ENCODE measurements around the gene CDK11A.
A peak's percentile ranks its signal among the peaks of the same experiment; 100 is the strongest.
"Not testable (repeated sequence)": the region's sequence is repeated elsewhere in the genome, so short reads cannot be mapped to it uniquely, and the experiment has no call there.

The CDK11A gene

GRCh38 chr1:1753607-1754005 lies 29.4 kb upstream of the CDK11A start:
- Histone ChIP-seq H3K36me3 (ENCODE audit: control insufficient read depth, insufficient read depth, low read length) (peaks cover 37% of the 10 kb centered on the region), H3K27me3 (ENCODE audit: control insufficient read depth, insufficient read depth, low read length) (no peaks in the 10 kb centered on the region), H3K27ac (ENCODE audit: low read length) (no peak overlapping the region), H3K4me3 (ENCODE audit: low read length) (no peak overlapping the region), H3K4me1 (ENCODE audit: control insufficient read depth, insufficient read depth, low read length) (no peaks in the 10 kb centered on the region; the same call in 1 of the 2 replicates), H3K9me3 (ENCODE audit: control insufficient read depth, insufficient read depth, low read length) (no peaks in the 10 kb centered on the region)
- no peak for DNase-seq (ENCODE audit: low read depth, low spot score)
- WGBS (ENCODE audit: insufficient coverage, insufficient read length) = no CpG with 5 or more reads among the region's 16 CpGs

DNA sequence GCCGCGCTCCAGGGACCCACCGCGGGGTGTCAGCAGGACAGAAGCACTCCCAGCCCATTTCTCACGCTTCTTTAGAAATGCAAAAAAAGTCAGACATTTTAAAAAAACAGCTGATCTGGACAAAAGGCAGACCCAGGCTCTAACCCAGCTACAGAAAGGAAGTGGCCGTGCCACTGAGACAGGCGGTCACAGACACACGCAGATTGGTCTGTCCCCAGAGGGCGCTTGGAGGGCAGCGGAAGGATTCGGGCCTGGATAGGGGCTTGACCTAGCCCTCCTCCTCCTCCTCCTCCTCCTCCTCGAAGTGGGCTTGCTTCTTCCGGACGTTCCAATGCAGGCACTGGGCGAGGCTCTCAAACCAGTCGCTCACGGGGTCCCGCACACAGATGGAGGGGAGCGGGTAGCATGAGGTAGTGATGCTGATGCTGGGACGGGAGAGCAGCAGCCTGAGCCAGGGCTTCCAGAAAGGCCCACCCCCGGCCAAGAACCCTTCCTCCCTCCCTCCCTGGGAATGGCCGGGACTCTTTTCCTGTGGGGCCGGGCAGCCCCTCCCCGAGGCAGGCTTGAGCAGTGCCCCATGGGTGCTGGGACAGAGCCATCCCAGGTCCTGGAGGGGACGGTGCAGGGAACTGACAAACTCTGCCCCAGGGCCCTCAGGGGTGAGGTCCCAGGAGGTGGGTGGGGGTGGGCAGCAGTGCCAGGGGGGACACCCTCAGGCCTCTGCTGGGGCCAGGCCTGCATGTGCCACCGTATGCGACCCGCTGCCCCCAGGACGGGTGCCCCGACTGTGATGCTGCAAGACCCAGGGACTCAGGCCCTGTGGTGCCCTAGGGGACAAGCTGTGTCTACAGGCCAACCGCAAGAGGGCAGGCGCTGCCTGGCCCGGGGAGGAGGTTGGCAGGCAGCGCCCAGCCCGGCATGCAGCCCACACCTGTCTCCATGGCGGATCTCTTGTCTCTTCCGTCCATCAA lies 28.8 kb upstream of the CDK11A start:
- WGBS (ENCODE audit: insufficient coverage, insufficient read length) = no CpG with 5 or more reads among the region's 37 CpGs
- Histone ChIP-seq H3K4me1 (ENCODE audit: control insufficient read depth, insufficient read depth, low read length) (no peaks in the 10 kb centered on the region; the same call in 1 of the 2 replicates), H3K4me3 (ENCODE audit: low read length) (no peak overlapping the region), H3K36me3 (ENCODE audit: control insufficient read depth, insufficient read depth, low read length) (peaks cover 34% of the 10 kb centered on the region), H3K27ac (ENCODE audit: low read length) (no peak overlapping the region), H3K9me3 (ENCODE audit: control insufficient read depth, insufficient read depth, low read length) (no peaks in the 10 kb centered on the region), H3K27me3 (ENCODE audit: control insufficient read depth, insufficient read depth, low read length) (no peaks in the 10 kb centered on the region)
- no peak for DNase-seq (ENCODE audit: low read depth, low spot score)

DNA sequence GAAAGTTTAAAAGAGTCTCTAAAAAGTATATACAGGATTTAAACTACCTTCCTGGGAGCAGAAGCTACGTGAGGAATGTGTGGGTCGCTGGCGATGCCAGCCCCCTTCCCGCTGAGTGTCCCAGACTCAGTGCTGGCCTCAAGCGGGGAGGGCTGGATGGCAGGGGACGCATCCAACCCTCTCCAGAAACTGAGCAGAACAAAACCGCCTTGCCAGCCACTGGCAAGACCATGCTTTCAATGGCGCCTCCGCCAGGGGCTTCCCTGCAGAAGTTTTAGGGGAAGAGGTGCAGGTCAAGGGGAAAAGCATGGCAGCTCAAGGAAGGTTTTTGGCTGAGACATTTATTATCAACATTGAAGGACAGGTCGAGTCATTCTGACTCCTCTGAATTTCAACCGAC lies 28.0 kb upstream of the CDK11A start:
- Histone ChIP-seq H3K27me3 (ENCODE audit: control insufficient read depth, insufficient read depth, low read length) (no peaks in the 10 kb centered on the region), H3K27ac (ENCODE audit: low read length) (no peak overlapping the region), H3K4me1 (ENCODE audit: control insufficient read depth, insufficient read depth, low read length) (no peaks in the 10 kb centered on the region; the same call in 1 of the 2 replicates), H3K4me3 (ENCODE audit: low read length) (no peak overlapping the region), H3K36me3 (ENCODE audit: control insufficient read depth, insufficient read depth, low read length) (peaks cover 34% of the 10 kb centered on the region), H3K9me3 (ENCODE audit: control insufficient read depth, insufficient read depth, low read length) (no peaks in the 10 kb centered on the region)
- WGBS (ENCODE audit: insufficient coverage, insufficient read length) = no CpG with 5 or more reads among the region's 11 CpGs
- DNase-seq (ENCODE audit: low read depth, low spot score) = no peak

GRCh38 chr1:1749941-1750340 lies 25.8 kb upstream of the CDK11A start:
- H3K27me3 ChIP-seq (ENCODE audit: control insufficient read depth, insufficient read depth, low read length); DNase-seq (ENCODE audit: low read depth, low spot score); H3K9me3 ChIP-seq (ENCODE audit: control insufficient read depth, insufficient read depth, low read length); H3K4me1 ChIP-seq (ENCODE audit: control insufficient read depth, insufficient read depth, low read length); H3K27ac ChIP-seq (ENCODE audit: low read length); H3K4me3 ChIP-seq (ENCODE audit: low read length): not testable (repeated sequence)
- H3K36me3 ChIP-seq (ENCODE audit: control insufficient read depth, insufficient read depth, low read length) = peaks cover 20% of the 10 kb centered on the region
- WGBS (ENCODE audit: insufficient coverage, insufficient read length) = no CpG with 5 or more reads among the region's 9 CpGs

GRCh38 chr1:1748686-1749321 lies 24.6 kb upstream of the CDK11A start:
- Histone ChIP-seq H3K4me1 (ENCODE audit: control insufficient read depth, insufficient read depth, low read length) (no peaks in the 10 kb centered on the region), H3K4me3 (ENCODE audit: low read length) (no peak overlapping the region), H3K27me3 (ENCODE audit: control insufficient read depth, insufficient read depth, low read length) (no peaks in the 10 kb centered on the region), H3K9me3 (ENCODE audit: control insufficient read depth, insufficient read depth, low read length) (no peaks in the 10 kb centered on the region), H3K27ac (ENCODE audit: low read length) (no peak overlapping the region), H3K36me3 (ENCODE audit: control insufficient read depth, insufficient read depth, low read length) (peaks cover 12% of the 10 kb centered on the region)
- no CpG with 5 or more reads among the region's 18 CpGs for WGBS (ENCODE audit: insufficient coverage, insufficient read length)
- DNase-seq (ENCODE audit: low read depth, low spot score) = no peak

DNA sequence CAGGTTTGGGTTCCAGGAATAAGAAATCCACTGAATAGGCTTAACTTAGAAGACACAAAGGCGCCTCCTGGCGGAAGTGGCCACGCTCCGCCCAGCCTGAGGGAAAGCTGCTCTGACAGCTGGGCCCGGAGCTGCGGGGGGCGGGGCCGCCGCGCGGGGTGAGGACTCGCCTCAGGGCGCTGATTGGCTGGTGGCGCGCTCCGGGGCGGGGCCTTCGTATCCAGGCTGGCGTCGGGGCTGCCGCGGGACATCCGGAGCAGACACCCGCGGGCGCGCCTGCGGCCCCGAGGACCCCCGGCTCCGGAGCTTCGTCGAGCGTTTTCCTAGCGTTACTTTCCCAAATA lies 22.4 kb upstream of the CDK11A start:
- H3K36me3 ChIP-seq (ENCODE audit: control insufficient read depth, insufficient read depth, low read length); H3K27ac ChIP-seq (ENCODE audit: low read length); DNase-seq (ENCODE audit: low read depth, low spot score); H3K4me1 ChIP-seq (ENCODE audit: control insufficient read depth, insufficient read depth, low read length); H3K9me3 ChIP-seq (ENCODE audit: control insufficient read depth, insufficient read depth, low read length); H3K27me3 ChIP-seq (ENCODE audit: control insufficient read depth, insufficient read depth, low read length): not testable (repeated sequence)
- H3K4me3 ChIP-seq (ENCODE audit: low read length) = peak overlapping the region; percentile 22; the same call in 1 of the 2 replicates
- WGBS (ENCODE audit: insufficient coverage, insufficient read length) = no CpG with 5 or more reads among the region's 35 CpGs

GRCh38 chr1:1745651-1746565 lies 21.8 kb upstream of the CDK11A start:
- H3K27ac ChIP-seq (ENCODE audit: low read length); H3K36me3 ChIP-seq (ENCODE audit: control insufficient read depth, insufficient read depth, low read length); H3K4me1 ChIP-seq (ENCODE audit: control insufficient read depth, insufficient read depth, low read length); H3K9me3 ChIP-seq (ENCODE audit: control insufficient read depth, insufficient read depth, low read length); DNase-seq (ENCODE audit: low read depth, low spot score); H3K27me3 ChIP-seq (ENCODE audit: control insufficient read depth, insufficient read depth, low read length): not testable (repeated sequence)
- peak overlapping the region; percentile 41; the same call in 1 of the 2 replicates for H3K4me3 ChIP-seq (ENCODE audit: low read length)
- no CpG with 5 or more reads among the region's 101 CpGs for WGBS (ENCODE audit: insufficient coverage, insufficient read length)

GRCh38 chr1:1742529-1742928 lies 18.4 kb upstream of the CDK11A start:
- DNase-seq (ENCODE audit: low read depth, low spot score); H3K9me3 ChIP-seq (ENCODE audit: control insufficient read depth, insufficient read depth, low read length); H3K4me3 ChIP-seq (ENCODE audit: low read length); H3K27ac ChIP-seq (ENCODE audit: low read length); H3K36me3 ChIP-seq (ENCODE audit: control insufficient read depth, insufficient read depth, low read length); H3K27me3 ChIP-seq (ENCODE audit: control insufficient read depth, insufficient read depth, low read length); H3K4me1 ChIP-seq (ENCODE audit: control insufficient read depth, insufficient read depth, low read length): not testable (repeated sequence)
- WGBS (ENCODE audit: insufficient coverage, insufficient read length) = no CpG with 5 or more reads among the region's 11 CpGs

- not testable (repeated sequence) for H3K27me3 ChIP-seq (ENCODE audit: control insufficient read depth, insufficient read depth, low read length); H3K36me3 ChIP-seq (ENCODE audit: control insufficient read depth, insufficient read depth, low read length); H3K27ac ChIP-seq (ENCODE audit: low read length); DNase-seq (ENCODE audit: low read depth, low spot score); H3K9me3 ChIP-seq (ENCODE audit: control insufficient read depth, insufficient read depth, low read length); H3K4me3 ChIP-seq (ENCODE audit: low read length); H3K4me1 ChIP-seq (ENCODE audit: control insufficient read depth, insufficient read depth, low read length)
- WGBS (ENCODE audit: insufficient coverage, insufficient read length) = no CpG with 5 or more reads among the region's 12 CpGs
These were observed 16.9 kb upstream of the CDK11A start for GRCh38 chr1:1741013-1741412.

- H3K27ac ChIP-seq (ENCODE audit: low read length); H3K4me3 ChIP-seq (ENCODE audit: low read length); DNase-seq (ENCODE audit: low read depth, low spot score); H3K4me1 ChIP-seq (ENCODE audit: control insufficient read depth, insufficient read depth, low read length); H3K27me3 ChIP-seq (ENCODE audit: control insufficient read depth, insufficient read depth, low read length); H3K36me3 ChIP-seq (ENCODE audit: control insufficient read depth, insufficient read depth, low read length); H3K9me3 ChIP-seq (ENCODE audit: control insufficient read depth, insufficient read depth, low read length): not testable (repeated sequence)
- WGBS (ENCODE audit: insufficient coverage, insufficient read length) = no CpG with 5 or more reads among the region's 22 CpGs
These were observed 14.7 kb upstream of the CDK11A start for GRCh38 chr1:1738799-1739337.
